Stimulated activated CD4-positive, alpha-beta T cell treated with anti-CD3 and anti-CD28 coated beads, Interleukin-12 subunit alpha, Interleukin-12 subunit beta, amount 100 ng/mL, for 4 hours (primary cell): ENCODE measurements around the gene UBE2F.

ENCODE experiments used
- DNase-seq: peaks from one replicate; pipeline ENCODE4 v3.0.0-alpha.2; 2020

The UBE2F gene, protein sequence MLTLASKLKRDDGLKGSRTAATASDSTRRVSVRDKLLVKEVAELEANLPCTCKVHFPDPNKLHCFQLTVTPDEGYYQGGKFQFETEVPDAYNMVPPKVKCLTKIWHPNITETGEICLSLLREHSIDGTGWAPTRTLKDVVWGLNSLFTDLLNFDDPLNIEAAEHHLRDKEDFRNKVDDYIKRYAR

DNA sequence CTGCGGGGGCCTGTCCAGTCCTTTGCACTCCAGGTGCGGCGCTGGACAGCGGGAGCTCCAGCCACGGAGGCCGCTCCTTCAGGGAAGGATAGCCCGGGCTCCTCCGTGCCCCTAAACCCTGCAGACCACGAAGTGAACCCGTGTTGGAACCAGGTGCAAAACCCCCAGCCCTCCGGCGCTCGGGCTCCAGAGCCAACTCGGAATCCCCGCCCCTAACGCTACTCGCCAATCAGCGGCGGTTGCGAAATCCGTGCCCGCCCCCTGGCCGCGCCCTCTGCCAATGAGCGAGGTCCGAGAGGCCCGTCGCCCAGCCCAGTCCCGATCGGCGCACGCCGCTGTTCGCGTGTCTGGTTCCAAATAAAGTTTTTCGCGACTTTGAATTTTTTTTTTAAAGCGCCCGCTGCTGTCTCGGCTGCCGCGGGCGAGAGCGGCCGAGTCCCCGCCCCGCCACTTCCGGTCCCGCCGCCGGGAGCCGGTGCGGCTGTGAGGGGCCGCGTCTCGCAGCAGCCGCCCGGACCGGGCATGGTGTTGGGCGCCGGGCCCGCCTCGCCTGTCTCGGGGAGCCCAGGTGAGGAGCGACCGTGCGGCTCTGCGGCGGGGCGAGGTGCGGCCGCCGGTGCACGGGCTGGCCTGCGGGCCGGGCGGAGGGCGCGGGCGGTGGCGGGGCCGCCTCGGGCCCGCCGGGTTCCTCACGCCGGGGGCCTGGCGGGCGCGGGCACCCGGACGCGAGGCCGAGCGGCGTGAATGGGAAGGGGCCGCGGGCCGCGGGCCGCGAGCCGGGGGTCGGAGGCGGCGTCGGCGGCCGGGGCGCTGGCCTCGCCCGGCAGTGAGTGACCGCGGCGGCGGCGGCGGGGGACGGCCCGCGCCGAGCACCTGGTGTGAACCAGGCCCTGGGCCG, at the start of gene UBE2F:
Gene UBE2F (plus strand): TSS at position 450 of the 898 bp plus-strand sequence. CDS start 6,094 bp downstream, outside the sequence.
- DNase-seq, result peak; percentile 97

DNA sequence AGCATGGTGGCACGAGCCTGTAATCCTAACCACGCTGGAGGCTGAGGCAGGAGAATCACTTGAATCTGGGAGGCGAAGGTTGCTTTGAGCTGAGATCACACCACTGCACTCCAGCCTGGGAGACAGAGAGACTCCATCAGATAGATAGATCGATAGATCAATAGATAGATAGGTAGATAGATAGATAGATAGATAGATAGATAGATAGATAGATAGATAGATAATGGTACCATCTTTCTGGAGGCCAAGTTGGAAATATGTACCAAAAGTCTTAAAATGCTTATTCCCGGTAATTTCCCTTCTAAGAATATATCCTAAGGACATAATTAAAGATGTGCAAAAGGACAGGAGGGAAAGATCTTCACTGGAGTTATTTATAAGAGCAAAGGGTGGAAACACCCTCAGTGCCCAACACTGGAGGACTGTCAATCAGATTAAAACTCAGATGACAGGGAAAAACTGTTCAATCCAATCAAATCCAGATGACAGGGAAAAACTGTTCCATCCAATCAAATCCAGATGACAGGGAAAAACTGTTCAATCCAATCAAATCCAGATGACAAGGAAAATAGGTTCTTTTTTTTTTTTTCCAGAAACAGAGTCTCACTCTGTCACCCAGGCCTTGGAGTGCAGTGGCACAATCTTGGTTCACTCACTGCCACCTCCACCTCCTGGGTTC, 49.0 kb upstream of the UBE2F start:
- DNase-seq, result no peak

DNA sequence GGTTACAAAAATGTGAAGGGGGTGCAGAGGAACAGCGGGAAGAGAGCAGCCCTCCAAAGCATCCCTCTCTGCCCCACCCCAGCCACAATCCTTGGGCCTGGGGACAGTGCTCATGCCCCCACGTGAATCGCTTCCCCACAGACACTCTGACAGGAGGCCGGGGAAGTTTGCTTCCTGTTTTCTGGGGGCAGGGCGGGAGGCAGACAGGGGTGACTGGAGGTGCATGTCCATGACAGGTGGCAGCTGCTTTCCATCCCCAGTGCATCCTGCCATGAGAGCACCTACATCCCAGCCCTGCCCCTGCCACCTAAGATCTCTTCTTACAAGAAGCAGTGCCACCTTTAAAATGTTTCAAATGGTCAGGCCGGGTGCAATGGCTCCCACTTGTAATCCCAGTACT, 47.2 kb upstream of the UBE2F start:
- no peak for DNase-seq

DNA sequence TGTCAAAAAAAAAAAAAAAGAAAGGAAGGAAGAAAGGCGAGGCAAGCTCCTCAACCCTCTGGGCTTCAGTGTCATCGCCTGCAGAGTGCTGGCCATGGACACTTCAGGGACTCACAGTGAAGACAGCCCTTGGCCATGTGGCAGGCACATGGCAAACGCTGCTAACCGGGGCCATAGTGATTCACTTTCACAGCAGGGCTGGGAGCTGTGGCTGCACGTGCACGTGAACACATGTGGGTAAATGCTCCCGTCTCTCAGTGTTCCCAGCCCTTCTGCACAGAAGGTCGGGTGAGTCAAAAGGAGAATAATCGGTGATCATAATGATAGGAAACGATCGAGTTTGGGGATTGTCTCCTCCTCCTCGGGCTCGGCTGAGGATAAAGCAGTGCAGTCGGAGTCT, 46.1 kb upstream of the UBE2F start:
- no peak for DNase-seq

DNA sequence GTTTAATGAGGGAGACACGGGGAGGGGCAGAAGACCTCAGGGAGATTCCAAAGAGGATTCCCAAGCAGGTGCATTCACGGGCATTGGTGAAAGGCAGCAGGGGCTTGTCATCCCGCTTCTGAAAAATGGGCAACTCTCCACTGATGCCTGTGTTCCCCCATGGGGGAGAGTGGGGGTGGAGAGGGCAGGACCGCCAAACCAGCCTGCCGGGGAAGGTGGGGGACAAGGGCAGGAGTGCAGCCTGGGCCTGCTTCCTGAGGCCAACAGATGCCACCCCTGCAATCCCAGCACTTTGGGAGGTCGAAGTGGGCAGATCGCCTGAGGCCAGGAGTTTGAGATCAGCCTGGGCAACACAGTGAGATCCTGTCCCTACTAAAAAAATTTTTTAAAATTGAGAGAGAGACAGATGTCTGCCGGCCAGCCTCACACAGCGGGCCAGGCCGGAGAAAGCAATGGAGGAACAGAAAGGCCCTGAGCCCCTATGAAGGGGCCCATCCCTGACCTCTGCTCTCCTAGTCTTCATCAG, 44.8 kb upstream of the UBE2F start:
- DNase-seq, result no peak

DNA sequence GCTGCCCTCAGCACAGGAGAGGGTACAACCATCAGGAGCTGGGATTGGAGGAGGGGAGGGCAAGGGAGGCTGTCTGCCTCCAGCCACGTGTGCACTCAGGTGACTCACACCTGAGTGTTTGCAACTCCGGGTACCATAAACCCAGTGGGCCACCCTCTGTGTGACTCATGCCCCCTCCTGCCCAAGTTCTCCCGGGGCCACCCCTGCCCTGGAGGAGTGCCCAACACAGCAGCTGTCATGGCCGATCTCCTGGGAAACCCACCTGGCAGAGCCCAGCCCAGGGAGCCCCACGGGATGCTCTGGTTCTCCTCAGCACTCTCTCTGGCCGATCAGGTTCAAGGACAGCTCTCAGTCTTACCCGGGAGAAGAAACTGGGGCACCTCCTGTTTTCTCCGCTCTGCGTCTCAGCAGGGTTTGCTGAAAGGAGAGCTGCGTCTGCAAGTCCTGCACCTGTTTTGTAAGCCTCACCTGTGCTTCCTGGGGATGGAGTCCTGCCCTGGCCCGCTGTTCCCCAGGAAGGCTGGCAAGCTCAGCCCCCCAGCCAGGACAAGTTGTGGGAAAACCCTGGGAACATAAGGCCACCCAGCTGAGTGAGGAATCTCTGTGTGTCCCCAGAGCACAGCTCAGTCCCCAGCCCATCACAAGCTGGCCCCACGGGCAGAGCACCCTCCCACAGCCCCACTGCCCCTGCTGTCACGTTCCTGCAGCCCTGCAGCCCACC, 44.0 kb upstream of the UBE2F start:
- peak; percentile 12 for DNase-seq

DNA sequence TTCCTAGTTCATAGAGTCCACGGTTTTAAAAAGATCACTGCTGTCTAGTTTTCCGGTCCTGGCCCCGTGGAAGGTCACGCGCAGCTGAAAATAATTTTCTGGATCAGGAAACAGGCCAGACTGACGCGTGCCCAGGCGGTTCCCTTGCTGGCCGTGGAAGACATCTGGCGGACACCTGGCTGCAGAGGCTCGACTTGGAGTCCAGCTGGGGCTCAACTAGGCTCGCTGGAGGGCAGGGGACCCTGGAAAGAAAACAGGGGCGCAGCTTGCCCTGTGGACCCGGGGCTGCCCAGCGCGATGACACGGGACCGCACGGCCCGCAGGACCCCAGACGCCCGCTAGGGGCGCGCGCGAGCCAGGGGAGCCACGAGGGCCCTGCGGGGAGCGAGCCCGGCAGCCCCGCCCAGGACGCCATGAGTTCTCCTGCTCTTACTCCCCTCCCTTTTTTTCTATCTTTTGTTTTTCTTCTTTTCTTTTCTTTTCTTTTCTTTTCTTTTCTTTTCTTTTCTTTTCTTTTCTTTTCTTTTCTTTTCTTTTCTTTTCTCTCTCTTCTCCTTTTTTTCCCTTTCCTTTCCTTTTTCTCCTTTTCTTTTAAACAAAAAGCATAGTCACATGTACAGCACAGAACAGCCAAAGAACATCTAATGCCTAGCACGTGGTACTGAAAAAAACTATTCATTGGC, 43.2 kb upstream of the UBE2F start:
- DNase-seq, result peak; percentile 83

DNA sequence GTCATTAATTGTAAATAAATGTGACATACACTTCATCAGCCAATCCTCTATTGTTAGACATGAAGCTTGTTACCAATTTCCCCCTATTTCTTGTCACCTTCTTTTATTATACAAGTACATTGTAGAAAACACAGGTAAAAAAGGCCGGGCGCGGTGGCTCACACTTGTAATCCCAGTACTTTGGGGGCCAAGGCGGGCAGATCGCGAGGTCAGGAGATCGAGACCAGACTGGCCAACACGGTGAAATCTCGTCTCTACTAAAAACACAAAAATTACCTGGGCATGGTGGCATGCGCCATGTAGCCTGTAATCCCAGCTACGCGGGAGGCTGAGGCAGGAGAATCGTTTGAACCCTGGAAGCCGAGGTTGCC, 42.7 kb upstream of the UBE2F start:
- DNase-seq, result no peak

DNA sequence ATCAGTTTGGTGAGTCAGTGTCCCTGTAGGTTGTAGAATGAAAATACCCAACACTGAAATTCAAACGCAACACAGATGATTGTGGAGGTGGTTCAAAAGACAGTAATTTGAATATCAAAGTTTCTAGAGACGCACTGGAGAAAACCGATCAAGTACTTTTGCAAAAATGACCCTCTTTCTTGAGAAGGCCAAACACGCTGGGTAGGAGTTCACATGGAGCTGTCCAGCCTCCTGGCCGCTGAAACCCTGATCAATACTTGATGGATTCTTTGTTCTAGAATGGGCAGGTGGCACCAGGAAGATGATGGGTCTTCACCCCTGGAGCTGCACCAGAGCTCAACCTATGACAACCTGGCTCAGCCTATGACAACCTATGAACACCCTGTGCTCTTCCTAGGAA, 39.7 kb upstream of the UBE2F start:
- DNase-seq, result no peak

DNA sequence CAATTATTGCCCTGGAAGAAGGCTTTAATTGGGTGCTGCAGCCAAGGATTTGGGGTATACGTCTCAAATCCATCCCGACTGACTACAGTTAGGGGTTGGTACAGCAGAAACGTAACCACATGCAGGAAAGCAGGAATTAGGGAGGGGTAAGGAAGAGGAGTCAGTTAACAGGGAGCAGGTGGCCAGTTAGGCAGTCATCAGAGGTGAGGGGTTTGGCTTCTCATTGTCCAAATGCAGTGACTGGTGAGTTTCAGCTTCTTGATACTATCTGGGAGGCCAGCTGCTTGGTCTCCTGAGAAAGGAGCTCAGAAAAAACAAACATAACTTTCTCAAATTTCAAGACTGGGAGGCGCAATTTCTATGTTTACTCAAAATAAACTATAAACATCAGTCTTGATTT, 38.8 kb upstream of the UBE2F start:
- DNase-seq, result no peak

DNA sequence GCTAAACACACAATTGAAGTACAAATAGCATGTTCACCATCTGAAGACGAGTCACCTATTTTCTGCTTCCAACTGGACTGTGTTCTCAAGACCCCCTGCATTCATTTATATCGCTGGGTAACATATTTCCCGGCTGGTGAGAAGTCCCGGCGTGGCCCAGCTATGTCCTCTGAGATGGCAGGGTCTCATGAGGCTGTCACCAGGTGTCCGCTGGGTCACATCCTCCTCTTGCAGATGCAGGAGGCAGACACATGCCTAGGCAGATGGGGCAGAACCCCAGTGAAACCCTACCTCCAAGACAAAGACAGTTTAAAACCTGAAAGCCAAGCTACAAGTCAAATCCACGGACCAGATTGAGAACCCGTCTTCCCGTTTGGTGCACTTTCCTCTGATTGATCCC, 36.8 kb upstream of the UBE2F start:
- DNase-seq, result no peak

DNA sequence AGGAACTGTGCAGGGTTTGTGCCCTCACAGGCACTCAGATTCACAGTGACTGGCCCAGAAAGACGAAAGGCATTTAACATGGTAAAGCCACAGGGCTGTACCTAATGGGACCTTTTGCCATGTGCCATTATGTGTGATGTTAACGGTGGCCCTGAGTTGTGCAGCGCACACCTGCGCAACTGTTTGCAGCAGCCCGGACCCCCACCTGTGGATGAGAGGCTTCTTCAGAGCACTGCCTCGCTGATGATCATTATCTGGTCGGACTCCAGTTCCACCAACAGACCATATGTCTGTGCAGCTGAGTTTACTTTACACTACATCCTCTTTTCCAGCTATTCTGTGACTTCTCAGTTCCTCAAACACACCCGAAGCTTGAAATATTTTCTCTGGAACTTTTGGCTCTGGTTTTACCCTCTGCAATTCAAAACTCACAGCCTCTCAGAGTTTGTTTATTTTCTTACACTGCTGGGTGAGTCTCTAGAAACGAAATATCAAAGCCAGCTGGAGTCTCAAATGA, 35.6 kb upstream of the UBE2F start:
- no peak for DNase-seq

DNA sequence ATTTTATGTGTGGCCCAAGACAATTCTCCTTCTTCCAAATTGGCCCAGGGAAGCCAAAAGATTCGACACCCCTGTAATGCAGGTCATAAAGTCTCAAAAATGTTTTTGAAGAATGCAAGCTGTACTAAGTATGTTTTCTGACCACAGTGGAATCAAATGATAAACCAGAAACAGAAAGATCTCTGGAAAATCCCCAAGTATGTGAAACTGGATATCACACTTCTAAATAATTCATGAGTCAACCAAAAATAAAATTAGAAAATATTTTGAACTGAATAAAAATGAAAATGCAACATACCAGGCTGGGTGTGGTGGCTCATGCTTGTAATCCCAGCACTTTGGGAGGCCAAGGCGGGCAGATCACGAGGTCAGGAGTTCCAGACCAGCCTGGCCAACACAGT, 34.1 kb upstream of the UBE2F start:
- DNase-seq, result no peak

DNA sequence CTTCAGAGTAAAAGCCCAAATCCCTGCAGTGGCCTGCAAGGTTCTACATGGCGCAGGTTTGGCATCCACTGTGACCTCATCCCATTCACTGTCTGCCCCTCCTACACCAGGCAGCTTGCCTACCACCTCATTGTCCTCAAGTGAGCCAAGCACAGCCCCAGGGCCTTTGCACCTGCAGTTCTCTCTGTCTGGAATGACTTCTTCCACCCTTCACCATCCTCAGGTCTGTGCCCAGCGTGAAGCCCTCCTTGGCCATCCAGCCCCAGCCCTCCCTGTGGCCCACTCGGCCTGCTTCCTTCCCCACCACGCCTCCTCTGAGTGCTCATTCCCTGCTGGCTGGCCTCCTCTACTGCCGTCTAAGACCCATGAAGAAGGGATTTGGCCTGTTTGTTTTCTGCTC, 32.6 kb upstream of the UBE2F start:
- DNase-seq, result no peak

DNA sequence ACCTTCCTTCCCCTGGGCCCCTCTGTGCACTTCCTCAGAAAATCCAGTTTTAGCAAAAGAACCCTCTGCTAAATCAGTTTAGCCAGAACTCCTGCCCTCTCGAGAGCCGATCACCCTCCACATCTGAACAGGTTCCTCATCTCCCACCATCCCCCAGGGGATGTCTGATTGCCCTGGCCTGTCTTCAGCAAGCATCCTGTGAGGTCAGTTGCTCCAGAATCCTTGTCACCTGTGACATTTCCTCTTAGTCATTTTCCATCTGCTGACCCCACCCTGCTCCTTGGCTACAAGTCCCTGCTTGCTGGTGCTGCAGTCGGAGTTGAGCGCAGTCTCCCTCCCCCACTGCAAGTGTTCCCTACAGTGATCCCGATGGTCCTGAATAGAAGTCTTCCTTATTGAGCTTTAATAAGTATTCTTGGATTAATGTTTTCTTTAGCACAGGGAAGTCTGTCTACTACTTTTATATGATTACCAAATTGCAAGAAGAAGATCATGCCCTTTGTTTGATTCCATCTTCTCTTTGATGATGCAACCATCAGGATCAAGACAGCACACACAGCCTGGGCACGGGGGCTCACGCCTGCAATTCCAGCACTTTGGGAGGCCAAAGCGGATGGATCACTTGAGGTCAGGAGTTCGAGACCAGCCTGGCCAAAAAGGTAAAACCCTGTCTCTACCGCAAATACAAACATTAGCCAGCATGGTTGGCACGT, 30.9 kb upstream of the UBE2F start:
- DNase-seq, result no peak

DNA sequence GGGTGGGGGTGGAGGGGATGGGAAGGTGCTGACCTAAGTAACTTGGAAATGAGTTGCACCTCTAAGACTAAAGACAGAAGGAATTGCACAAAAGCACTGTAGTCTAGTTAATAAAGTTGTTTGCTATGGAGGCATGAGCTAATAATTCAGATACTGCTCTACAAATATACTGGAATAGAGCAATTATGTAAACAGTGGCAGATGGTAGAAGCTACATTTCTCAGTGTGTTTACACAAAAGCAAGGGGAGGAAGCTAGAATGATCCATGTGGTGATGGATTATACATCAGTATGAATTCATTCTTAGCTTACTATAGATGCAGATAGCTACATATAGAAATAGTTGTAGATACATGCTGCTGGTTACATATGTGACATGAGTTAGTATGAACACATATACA, 27.6 kb upstream of the UBE2F start:
- no peak for DNase-seq

DNA sequence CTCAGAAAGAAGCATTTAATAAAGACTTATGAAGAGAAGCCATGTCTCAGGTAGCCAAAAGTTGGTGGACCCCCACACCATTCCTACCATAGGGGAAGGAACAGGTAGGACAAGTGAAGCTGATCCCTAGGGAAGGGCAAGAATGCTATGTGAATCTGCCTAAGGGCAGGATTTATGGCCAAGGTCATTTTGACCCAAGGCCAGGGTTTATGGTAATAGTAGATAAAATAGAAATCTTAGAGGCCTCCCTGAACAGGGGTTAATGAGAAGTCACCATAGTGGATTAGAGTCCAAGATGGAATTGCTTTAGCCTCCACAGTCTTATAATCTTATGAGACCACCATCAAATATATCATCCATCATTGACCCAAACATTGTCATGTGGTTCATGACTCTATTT, 26.0 kb upstream of the UBE2F start:
- DNase-seq, result no peak

DNA sequence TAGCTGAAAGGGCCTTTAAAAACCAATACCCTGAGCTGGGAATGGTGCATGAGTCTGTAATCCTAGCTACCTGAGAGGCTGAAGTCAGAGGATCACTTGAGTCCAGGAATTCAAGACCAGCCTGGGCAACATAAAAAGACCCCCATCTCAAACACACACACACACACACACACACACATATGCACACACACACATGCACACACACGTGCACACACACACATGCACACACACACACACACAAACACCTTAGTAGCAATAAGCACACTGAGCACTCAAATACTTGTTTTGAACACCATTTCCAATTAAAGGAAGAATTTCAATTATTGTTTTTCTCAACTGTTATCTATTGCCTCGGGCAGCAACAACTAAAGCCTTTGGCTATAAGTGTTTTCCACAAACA, 25.6 kb upstream of the UBE2F start:
- no peak for DNase-seq

DNA sequence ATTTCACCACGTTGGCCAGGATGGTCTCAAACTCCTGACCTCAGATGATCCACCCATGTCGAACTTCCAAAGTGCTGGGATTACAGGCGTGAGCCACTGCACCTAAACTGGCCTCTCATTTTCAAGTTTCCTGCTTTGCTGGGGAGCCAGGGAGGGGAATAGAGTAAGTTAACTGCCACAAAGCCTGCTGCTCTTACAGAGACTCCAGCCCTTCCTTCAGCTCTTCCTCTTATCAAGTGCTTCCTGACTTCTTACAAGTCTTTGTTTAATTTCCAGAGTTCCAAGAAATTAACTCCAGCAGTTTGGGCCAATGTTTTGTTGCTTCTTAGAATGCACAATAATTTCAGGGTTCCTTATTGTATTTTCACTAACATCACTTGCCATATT, 24.3 kb upstream of the UBE2F start:
- DNase-seq, result no peak

DNA sequence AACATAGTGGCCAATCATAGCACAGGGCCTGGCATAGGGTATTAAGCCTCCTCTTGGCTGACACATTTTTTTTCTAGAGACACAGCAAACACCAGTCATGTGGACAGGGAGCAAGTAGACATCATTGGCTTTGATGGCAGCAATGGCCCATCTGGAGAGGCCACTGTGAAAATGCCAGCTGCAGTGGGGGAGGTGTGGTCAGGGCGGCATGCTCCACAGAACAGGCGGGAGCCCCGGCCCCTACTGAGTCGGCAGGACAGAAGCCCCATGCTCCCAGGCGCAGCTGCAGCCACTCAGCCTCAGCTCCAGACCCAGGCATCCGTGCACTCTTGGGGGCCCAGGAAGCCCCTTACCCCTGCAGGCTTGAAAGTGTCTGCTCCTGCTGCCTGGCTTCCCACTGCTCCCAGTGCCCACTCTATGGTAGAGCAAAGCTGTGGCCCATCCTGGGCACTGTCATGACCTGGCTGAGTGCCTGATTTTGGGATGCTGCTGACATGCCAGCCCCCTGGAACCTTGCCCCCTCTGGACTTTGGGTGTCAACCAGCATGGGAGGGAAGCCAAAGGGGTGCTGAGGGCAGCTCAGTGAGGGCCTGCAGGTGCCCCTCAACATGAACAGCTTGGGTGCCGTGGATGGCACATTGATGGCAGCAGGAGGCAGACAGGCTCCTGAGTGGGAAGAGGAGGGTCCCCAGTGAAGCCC, 23.3 kb upstream of the UBE2F start:
- no peak for DNase-seq

DNA sequence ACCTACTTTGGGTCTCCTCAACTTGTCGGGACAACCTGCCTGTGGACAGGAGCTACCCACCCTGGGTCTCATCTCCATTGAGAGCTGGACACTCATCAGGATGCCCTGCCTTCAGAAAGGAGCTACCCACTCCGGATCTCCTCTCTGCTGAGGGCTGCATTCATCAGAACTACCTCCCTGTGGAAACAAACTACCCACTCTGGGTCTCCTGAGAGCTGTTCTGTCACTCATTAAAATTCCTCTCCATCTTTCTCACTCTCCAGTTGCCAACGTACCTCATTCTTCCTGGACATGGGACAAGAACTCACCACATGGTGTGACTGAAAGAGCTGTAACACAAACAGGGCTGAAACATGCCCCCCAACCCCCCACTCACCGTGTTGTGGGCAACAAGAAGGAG, 22.5 kb upstream of the UBE2F start:
- no peak for DNase-seq
